ENCODE results near the gene AGO1.
"Not testable (repeated sequence)": the region's sequence is repeated elsewhere in the genome, so short reads cannot be mapped to it uniquely, and the experiment has no call there.

The AGO1 gene

GRCh38 chr1:35883635-35884101 lies 659 bp downstream of the AGO1 start:
- no peak for DNase-seq (ENCODE audit: low read depth)
- H3K4me3 ChIP-seq (ENCODE audit: low read length), result peak overlapping the region; percentile 100
- no peak for TF ChIP-seq CTCF (conservative IDR thresholded peaks at IDR 0.05; ENCODE audit: low read depth, low read length)

DNA sequence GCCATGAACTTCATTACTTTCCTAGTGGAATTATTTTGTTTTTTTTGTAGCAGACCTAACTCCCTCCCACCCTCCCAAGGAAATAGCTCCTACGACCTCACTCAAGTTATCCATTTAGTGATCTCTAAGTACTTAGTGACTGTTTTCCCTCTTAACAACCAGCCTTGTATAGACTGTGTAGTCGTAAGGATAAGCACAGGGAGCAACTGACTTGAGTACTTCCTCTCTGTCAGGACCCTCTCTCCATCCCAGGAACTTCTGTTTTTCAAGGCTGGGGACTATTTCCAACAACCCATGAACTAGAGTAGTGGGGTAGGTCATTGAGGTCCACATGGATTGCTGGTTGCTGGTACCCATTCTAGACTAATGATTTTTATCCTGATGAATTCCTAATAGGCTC lies 1.9 kb downstream of the AGO1 start:
- DNase-seq (ENCODE audit: low read depth), result no peak
- TF ChIP-seq CTCF (conservative IDR thresholded peaks at IDR 0.05; ENCODE audit: low read depth, low read length), result no peak
- H3K4me3 ChIP-seq (ENCODE audit: low read length), result no peak overlapping the region

- TF ChIP-seq CTCF (conservative IDR thresholded peaks at IDR 0.05; ENCODE audit: low read depth, low read length), result no peak
- DNase-seq (ENCODE audit: low read depth), result no peak
- H3K4me3 ChIP-seq (ENCODE audit: low read length), result no peak overlapping the region
Observed at GRCh38 chr1:35885961-35886558, 3.1 kb downstream of the AGO1 start.

DNA sequence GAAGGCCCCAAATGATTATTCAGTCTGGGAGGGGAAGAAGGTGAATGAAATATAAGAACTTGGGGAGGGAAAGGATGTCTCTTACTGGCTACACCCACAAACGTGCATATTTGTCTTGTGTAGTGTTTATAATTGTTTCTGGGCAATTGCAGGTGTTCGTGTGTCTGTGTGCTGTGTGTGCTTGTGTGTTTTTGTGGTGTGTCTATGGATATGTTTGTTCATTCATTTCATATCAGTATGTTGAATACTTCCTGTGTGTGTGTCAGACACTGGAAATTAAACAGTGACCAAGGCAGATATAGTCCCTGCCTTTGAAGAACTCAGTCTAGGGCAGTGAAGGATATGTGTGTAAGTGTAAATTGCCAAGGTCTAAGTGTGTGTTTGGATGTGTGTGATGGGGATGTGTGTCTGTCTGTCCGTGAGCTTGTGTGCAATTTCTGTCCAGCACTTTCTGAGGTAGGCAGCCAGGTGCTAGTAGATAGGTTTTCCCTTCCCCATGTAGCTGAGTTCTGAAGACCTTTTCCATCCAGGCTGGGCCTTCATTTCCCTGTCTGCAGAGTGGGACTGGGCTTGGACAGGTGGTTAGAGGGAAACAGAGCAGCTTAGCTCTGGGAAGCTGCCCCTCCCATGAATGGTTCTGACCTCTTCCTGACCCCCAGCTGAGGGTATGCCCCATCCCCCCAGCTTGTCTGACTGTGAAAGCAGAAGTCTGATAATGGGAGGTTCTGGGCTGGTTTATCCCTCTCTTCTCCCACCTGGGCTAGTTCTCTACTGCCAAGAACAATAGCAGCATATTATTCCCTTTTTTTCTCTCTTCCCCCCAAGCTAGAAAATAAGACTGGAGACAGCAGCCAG lies 3.8 kb downstream of the AGO1 start:
- no peak for TF ChIP-seq CTCF (conservative IDR thresholded peaks at IDR 0.05; ENCODE audit: low read depth, low read length)
- DNase-seq (ENCODE audit: low read depth), result no peak
- H3K4me3 ChIP-seq (ENCODE audit: low read length), result no peak overlapping the region

- DNase-seq (ENCODE audit: low read depth), result no peak
- no peak for TF ChIP-seq CTCF (conservative IDR thresholded peaks at IDR 0.05; ENCODE audit: low read depth, low read length)
- no peak overlapping the region for H3K4me3 ChIP-seq (ENCODE audit: low read length)
Observed at GRCh38 chr1:35887508-35887907, 4.5 kb downstream of the AGO1 start.

DNA sequence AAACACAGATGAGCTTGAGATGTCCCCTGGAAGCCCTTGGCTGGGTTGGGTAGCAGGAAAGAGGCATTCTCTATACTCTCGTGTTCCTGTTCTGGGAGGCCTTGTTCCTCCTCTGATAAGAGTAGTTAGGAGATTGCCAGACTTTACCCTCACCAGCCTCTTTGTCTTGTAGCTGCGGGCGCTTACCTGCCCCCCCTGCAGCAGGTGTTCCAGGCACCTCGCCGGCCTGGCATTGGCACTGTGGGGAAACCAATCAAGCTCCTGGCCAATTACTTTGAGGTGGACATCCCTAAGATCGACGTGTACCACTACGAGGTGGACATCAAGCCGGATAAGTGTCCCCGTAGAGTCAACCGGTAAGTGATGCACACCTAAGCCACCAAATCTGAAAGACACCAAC lies 5.2 kb downstream of the AGO1 start:
- TF ChIP-seq CTCF (conservative IDR thresholded peaks at IDR 0.05; ENCODE audit: low read depth, low read length), result no peak
- no peak for DNase-seq (ENCODE audit: low read depth)
- no peak overlapping the region for H3K4me3 ChIP-seq (ENCODE audit: low read length)

- not testable (repeated sequence) for DNase-seq (ENCODE audit: low read depth); H3K4me3 ChIP-seq (ENCODE audit: low read length)
Observed at GRCh38 chr1:35888981-35889380, 6.0 kb downstream of the AGO1 start.

All from retinal pigment epithelial cell (primary cell).